ENCODE results near the gene KDM6B. TPM values are rescaled to one million over a fixed set of nuclear protein-coding genes. Genes with fewer than 3 reads are reported as not detected.

Gene KDM6B
- total RNA-seq, 1 donor from 2014 or later: 96.0 TPM

Other genes starting within 250 kb of the KDM6B start
- 0.21 and 0.60 TPM in 2 replicates for gene SOX15, start 244.1 kb upstream of the KDM6B start, total RNA-seq
- 59.0 and 63.1 TPM in 2 replicates for gene FXR2, start 219.3 kb upstream of the KDM6B start, total RNA-seq
- 25.4 and 27.9 TPM in 2 replicates for gene SAT2, start 206.4 kb upstream of the KDM6B start, total RNA-seq
- gene SHBG, start 204.1 kb upstream of the KDM6B start, total RNA-seq: 0.46 TPM in 1 of 2 replicates, not detected in the other
- 0.32 and 0.37 TPM in 2 replicates for gene ATP1B2, start 183.3 kb upstream of the KDM6B start, total RNA-seq
- gene TP53, start 146.7 kb upstream of the KDM6B start, total RNA-seq: 165 and 174 TPM in 2 replicates
- 33.2 and 34.5 TPM in 2 replicates for gene WRAP53, start 145.7 kb upstream of the KDM6B start, total RNA-seq
- not detected in 2 replicates for gene EFNB3, start 129.0 kb upstream of the KDM6B start, total RNA-seq
- gene DNAH2, start 116.5 kb upstream of the KDM6B start, total RNA-seq: not detected in 2 replicates
- 4.1 and 6.1 TPM in 2 replicates for gene TMEM88, start 20.8 kb downstream of the KDM6B start, total RNA-seq
- gene NAA38, start 23.3 kb downstream of the KDM6B start, total RNA-seq: 52.6 and 53.0 TPM in 2 replicates
- 8.8 and 10.5 TPM in 2 replicates for gene CYB5D1, start 23.8 kb downstream of the KDM6B start, total RNA-seq
- 158 and 164 TPM in 2 replicates for gene CHD3, start 54.6 kb downstream of the KDM6B start, total RNA-seq
- 4.8 and 5.0 TPM in 2 replicates for gene RNF227, start 82.1 kb downstream of the KDM6B start, total RNA-seq
- 9.9 and 11.3 TPM in 2 replicates for gene KCNAB3, start 95.6 kb downstream of the KDM6B start, total RNA-seq
- gene TRAPPC1, start 97.7 kb downstream of the KDM6B start, total RNA-seq: 156 and 190 TPM in 2 replicates
- gene CNTROB, start 98.0 kb downstream of the KDM6B start, total RNA-seq: 60.0 and 60.3 TPM in 2 replicates
- not detected in 2 replicates for gene GUCY2D, start 168.4 kb downstream of the KDM6B start, total RNA-seq
- not detected in 2 replicates for gene ALOX15B, start 204.8 kb downstream of the KDM6B start, total RNA-seq

Data from activated T-helper 2 cell treated with anti-CD3 and anti-CD28 coated beads, Interferon-gamma antibody, Interleukin-2, Interleukin-4, amounts not matched to agents 10 μg/mL and 5 μg/mL and 100 μg/mL, durations not matched to agents 14 hours and 24 hours and 36 hours (primary cell).